Mesothelial cell of epicardium (in vitro differentiated cells): ENCODE results near the gene PASD1. TPM values are rescaled to one million over a fixed set of nuclear protein-coding genes. Genes with fewer than 3 reads are reported as not detected.

Experiments
- DNase-seq, 2 experiments: peaks; one replicate each; pipeline ENCODE4 v3.0.0; 2021; ENCODE audit warnings: low spot score in 2 of 2; ENCODE audit not compliant: unreplicated experiment in 2 of 2
- H3K27ac Mint-ChIP-seq: 2 replicates; pipeline ENCODE4 v1.8.0; 2021; ENCODE audit warnings: mixed read lengths
- H3K27me3 Mint-ChIP-seq: 2 replicates; pipeline ENCODE4 v1.8.0; 2021; ENCODE audit warnings: low read depth, mixed read lengths
- H3K36me3 Mint-ChIP-seq: 2 replicates; pipeline ENCODE4 v1.8.0; 2021; ENCODE audit warnings: mixed read lengths
- H3K4me1 Mint-ChIP-seq: 2 replicates; pipeline ENCODE4 v1.8.0; 2021; ENCODE audit warnings: mixed read lengths
- H3K4me3 Mint-ChIP-seq: 2 replicates; pipeline ENCODE4 v1.8.0; 2021; ENCODE audit warnings: mild to moderate bottlenecking, moderate library complexity, mixed read lengths
- H3K9me3 Mint-ChIP-seq: 2 replicates; pipeline ENCODE4 v1.8.0; 2021; ENCODE audit warnings: mixed read lengths
- CTCF ChIP-seq: fragments of 200-600 bp; sonication (generic); IDR thresholded peaks from one replicate; pipeline ENCODE4 v1.5.0; 2021; ENCODE audit warnings: antibody characterized with exemption; ENCODE audit not compliant: unreplicated experiment
- total RNA-seq: library from RNA; stranded (reverse); gene quantifications from 3 replicates; pipeline ENCODE4 v1.2.1, GENCODE V29; 2021

Gene PASD1, protein sequence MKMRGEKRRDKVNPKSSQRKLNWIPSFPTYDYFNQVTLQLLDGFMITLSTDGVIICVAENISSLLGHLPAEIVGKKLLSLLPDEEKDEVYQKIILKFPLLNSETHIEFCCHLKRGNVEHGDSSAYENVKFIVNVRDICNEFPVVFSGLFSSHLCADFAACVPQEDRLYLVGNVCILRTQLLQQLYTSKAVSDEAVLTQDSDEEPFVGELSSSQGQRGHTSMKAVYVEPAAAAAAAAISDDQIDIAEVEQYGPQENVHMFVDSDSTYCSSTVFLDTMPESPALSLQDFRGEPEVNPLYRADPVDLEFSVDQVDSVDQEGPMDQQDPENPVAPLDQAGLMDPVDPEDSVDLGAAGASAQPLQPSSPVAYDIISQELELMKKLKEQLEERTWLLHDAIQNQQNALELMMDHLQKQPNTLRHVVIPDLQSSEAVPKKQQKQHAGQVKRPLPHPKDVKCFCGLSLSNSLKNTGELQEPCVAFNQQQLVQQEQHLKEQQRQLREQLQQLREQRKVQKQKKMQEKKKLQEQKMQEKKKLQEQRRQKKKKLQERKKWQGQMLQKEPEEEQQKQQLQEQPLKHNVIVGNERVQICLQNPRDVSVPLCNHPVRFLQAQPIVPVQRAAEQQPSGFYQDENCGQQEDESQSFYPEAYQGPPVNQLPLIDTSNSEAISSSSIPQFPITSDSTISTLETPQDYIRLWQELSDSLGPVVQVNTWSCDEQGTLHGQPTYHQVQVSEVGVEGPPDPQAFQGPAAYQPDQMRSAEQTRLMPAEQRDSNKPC
- not detected in 3 replicates for total RNA-seq

- no peak for TF ChIP-seq CTCF
- H3K9me3 Mint-ChIP-seq: peaks cover 27% of the 10 kb centered on the region
- H3K4me3 Mint-ChIP-seq: no peak within 1 kb of the TSS
- no peaks in the 10 kb centered on the region for H3K4me1 Mint-ChIP-seq
- H3K36me3 Mint-ChIP-seq: no peaks in the 10 kb centered on the region
- H3K27ac Mint-ChIP-seq: no peak within 1 kb of the TSS
- no peak for DNase-seq
- H3K27me3 Mint-ChIP-seq: peaks cover 10% of the 10 kb centered on the region
Observed at GRCh38 chrX:151563449-151563848, at the start of gene PASD1. Gene PASD1 (plus strand): TSS chrX:151563675. CDS start chrX:151601554, 37,879 bp downstream.

DNA sequence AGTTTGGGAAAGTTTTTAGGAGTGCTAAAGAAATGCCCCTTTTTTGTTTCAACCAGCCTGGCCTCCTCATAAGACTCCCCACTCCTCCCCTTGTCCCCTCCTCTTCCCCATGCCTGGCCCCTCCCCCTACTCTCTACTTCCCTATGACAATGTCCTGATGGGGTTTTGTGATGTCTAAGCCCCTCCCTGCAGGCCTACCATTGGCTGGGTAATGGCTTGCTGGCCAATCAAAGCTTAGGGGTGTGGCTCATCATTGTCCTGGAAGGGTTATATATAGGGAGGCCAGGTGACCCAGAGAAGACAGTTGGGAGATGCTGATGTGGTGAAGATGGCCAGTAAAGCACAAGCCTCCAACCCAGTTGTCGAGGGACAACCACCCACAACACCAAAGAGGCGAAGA is 48.2 kb upstream of the PASD1 start:
- H3K27me3 Mint-ChIP-seq: peaks cover 15% of the 10 kb centered on the region
- DNase-seq: no peak
- no peak overlapping the region for H3K27ac Mint-ChIP-seq
- peaks cover 3% of the 10 kb centered on the region for H3K4me1 Mint-ChIP-seq
- no peak for TF ChIP-seq CTCF
- H3K36me3 Mint-ChIP-seq: no peaks in the 10 kb centered on the region
- H3K9me3 Mint-ChIP-seq: peaks cover 13% of the 10 kb centered on the region
- no peak overlapping the region for H3K4me3 Mint-ChIP-seq

DNA sequence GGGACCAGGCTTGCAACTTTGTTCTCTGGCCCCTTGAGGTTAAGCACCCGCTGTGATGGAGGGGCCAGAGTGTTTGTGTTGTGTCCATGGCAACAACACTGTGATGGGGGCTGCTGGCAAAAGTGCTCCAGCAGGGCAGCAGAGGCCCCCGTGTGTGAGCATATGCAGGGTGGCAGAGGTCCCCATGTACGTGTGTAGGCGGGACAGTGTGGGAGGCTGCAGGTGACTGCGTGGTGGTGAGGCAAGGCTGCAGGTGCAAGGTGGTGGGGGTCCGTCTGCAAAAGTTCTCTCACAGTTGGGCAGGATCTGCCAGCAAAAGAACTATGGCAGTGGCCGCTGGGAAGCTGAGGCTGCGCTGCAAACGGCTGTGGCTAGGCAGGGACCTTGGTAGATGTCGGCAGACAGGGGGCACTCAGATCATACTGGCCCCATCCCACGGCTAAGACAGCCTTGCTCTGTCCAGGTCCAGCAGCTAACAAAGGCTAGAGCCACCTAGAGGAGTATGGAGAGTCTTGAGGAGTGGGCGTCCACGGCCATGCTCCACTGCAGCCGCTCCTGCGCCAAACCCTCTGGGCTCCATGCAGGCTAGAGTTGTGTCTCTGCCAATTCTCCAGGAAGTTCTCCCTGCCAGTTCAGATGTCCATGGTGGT is 46.8 kb upstream of the PASD1 start:
- DNase-seq: no peak
- TF ChIP-seq CTCF: no peak
- Mint-ChIP-seq H3K27ac (no peak overlapping the region), H3K4me3 (no peak overlapping the region), H3K4me1 (no peaks in the 10 kb centered on the region), H3K36me3 (no peaks in the 10 kb centered on the region), H3K9me3 (peaks cover 11% of the 10 kb centered on the region), H3K27me3 (peaks cover 15% of the 10 kb centered on the region)

DNA sequence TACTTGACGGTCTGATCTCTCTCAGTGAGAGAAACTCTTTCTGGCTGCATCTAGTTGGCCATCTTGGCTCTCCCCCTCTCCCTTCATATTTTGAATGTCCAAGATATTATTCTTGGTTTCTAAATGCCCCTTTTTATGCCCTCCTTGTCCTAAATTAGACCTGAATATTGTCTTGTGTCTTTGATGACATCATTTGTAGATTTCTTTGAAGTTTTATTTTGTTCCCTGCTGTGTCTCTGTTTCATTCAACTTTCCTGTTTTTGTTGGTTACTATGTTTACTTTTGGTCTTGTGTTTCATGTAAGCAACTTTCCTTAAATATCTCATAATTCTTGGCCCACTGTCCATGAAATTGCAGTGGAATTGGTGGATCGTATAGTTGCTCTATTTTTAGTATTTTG is 46.1 kb upstream of the PASD1 start:
- TF ChIP-seq CTCF: no peak
- Mint-ChIP-seq H3K4me1 (no peaks in the 10 kb centered on the region), H3K9me3 (peaks cover 11% of the 10 kb centered on the region)

GRCh38 chrX:151523351-151523750 is 40.1 kb upstream of the PASD1 start:
- H3K9me3 Mint-ChIP-seq: peaks cover 11% of the 10 kb centered on the region
- H3K36me3 Mint-ChIP-seq: no peaks in the 10 kb centered on the region
- H3K4me1 Mint-ChIP-seq: no peaks in the 10 kb centered on the region
- DNase-seq: no peak
- no peak overlapping the region for H3K27ac Mint-ChIP-seq
- TF ChIP-seq CTCF: no peak
- no peak overlapping the region for H3K4me3 Mint-ChIP-seq
- H3K27me3 Mint-ChIP-seq: peaks cover 2% of the 10 kb centered on the region

More for the DNA sequence above, 46.1 kb upstream of the PASD1 start:
- Mint-ChIP-seq H3K27me3 (peaks cover 15% of the 10 kb centered on the region), H3K4me3 (no peak overlapping the region), H3K36me3 (no peaks in the 10 kb centered on the region), H3K27ac (no peak overlapping the region)
- no peak for DNase-seq
